ENCODE data around the gene UBE2S. TPM values are rescaled to one million over a fixed set of nuclear protein-coding genes. Genes with fewer than 3 reads are reported as not detected.

The UBE2S gene
- polyA plus RNA-seq, 1 donor from 2014 or later, result 119 TPM

DNA sequence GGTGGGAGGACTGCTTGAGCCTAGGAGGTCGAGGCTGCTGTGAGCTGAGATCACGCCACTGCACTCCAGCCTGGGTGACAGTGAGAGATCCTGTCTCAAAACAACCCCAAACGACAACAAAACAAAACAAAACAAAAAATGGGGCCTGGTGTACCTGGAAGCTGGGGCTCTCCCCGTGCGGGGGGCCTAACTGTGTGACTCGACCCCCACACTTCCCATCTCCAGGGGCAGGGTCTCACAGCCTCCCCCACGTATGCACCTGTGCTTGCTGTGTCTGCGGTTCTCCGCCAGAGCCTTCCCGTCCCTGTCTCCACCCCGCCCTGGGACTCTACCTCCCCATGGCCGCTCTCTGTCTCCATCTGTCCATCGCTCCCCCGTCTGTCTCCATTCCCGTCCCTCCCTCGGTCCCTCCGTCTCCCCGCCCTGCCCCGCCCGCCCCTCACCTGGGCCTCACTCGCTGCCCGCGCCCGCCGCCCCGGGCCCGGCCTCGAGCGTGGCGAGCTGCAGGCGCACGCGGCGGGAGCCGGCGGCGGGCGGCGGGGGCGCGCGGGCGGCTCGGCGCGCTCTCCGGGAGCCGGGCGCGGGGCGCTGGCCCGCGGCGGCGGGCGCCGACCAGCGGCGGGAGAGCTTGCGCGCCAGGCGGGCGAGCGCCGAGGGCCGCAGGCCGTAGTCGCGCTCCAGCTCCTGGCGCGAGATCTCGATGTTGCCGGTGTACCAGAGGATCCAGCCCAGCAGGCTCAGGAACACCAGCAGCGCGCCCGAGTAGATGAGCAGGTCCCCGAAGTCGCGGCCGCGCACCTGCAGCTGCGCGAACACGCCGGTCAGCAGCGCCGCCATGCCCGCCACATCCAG lies 24.1 kb downstream of the UBE2S start:
- H3K4me3 ChIP-seq (ENCODE audit: low read length), result peak overlapping the region; percentile 56
- no peaks in the 10 kb centered on the region for H3K9me2 ChIP-seq (ENCODE audit: insufficient read depth, low read length)
- H3K9me3 ChIP-seq (ENCODE audit: low read length), result no peaks in the 10 kb centered on the region
- no peaks in the 10 kb centered on the region for H3F3A ChIP-seq (ENCODE audit: insufficient read depth, low read length, poor library complexity, severe bottlenecking)
- no peaks in the 10 kb centered on the region for H3K36me3 ChIP-seq (ENCODE audit: insufficient read depth, low read length)
- peaks cover 22% of the 10 kb centered on the region for H3K79me2 ChIP-seq (replicated peaks; ENCODE audit: insufficient read depth, low read length)
- no peak overlapping the region for H2AFZ ChIP-seq (ENCODE audit: low read depth, low read length)
- TF ChIP-seq SMC3 (conservative IDR thresholded peaks at IDR 0.05; ENCODE audit: poor library complexity) (peak; percentile 31), EP300 (conservative IDR thresholded peaks at IDR 0.05; ENCODE audit: poor library complexity, severe bottlenecking) (no peak), RAD21 (conservative IDR thresholded peaks at IDR 0.05) (peak; percentile 38), POLR2AphosphoS5 (IDR thresholded peaks at IDR 0.05) (peak; percentile 34)
- TF ChIP-seq, protein P1, sequence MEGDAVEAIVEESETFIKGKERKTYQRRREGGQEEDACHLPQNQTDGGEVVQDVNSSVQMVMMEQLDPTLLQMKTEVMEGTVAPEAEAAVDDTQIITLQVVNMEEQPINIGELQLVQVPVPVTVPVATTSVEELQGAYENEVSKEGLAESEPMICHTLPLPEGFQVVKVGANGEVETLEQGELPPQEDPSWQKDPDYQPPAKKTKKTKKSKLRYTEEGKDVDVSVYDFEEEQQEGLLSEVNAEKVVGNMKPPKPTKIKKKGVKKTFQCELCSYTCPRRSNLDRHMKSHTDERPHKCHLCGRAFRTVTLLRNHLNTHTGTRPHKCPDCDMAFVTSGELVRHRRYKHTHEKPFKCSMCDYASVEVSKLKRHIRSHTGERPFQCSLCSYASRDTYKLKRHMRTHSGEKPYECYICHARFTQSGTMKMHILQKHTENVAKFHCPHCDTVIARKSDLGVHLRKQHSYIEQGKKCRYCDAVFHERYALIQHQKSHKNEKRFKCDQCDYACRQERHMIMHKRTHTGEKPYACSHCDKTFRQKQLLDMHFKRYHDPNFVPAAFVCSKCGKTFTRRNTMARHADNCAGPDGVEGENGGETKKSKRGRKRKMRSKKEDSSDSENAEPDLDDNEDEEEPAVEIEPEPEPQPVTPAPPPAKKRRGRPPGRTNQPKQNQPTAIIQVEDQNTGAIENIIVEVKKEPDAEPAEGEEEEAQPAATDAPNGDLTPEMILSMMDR (IDR thresholded peaks at IDR 0.05; ENCODE audit: poor library complexity, severe bottlenecking), result peak; percentile 31
- peak overlapping the region; percentile 48 for H3K9ac ChIP-seq (ENCODE audit: low read length)
- H4K20me1 ChIP-seq (ENCODE audit: insufficient read depth), result peaks cover 19% of the 10 kb centered on the region
- H3K27me3 ChIP-seq (ENCODE audit: insufficient read depth, low read depth, low read length), result peaks cover 3% of the 10 kb centered on the region
- peak overlapping the region; percentile 28 for H3K27ac ChIP-seq (ENCODE audit: low read length)
- peak overlapping the region; percentile 19 for H3K4me2 ChIP-seq (ENCODE audit: low read length)

DNA sequence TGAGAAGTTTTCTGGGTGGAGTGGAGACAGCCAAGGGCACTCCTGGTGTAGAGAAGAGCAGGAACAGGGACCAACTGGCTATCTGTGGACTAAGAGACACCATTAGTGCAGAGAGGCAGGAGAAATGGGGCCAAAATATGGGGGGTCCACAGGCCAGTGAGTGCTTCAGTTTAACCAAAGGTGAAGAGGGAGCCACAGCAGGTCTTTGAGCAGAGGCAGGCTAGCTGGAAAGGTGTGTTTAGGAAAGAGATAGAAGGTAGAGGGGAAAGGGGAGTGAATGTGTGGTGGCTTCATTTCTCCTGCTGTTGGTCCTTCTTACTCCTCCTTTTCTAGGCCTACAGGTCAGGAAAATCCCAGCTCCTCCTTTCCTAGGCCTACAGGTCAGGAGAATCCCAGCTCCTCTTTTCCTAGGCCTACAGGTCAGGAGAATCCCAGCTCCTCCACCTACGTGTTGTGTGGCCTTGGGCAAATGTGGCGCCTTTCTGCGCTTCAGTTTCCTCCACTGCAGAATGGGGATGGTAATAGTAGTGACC lies 25.0 kb downstream of the UBE2S start:
- H3K9ac ChIP-seq (ENCODE audit: low read length), result no peak overlapping the region

DNA sequence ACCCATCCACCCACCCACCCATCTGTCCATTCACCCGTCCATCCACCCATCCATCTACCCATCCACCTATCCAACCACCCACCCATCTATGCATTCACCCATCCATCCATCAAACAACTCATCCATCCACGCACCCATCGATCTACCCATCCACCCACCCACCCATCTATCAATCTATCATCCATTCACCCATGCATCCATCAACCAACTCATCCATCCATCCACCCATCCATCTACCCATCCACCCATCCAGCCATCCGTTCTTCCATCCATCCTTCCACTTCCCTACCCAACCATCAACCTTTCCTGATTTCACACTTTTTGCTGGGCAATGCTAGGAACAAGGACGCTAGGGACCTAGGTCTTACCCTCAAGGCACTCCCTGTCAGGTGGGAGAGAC lies 25.6 kb downstream of the UBE2S start:
- H3K27ac ChIP-seq (ENCODE audit: low read length), result no peak overlapping the region
- H3K4me3 ChIP-seq (ENCODE audit: low read length), result no peak overlapping the region
- peaks cover 11% of the 10 kb centered on the region for H3K79me2 ChIP-seq (replicated peaks; ENCODE audit: insufficient read depth, low read length)
- H4K20me1 ChIP-seq (ENCODE audit: insufficient read depth), result peaks cover 7% of the 10 kb centered on the region
- H3K9me3 ChIP-seq (ENCODE audit: low read length), result no peaks in the 10 kb centered on the region
- H3K4me2 ChIP-seq (ENCODE audit: low read length), result no peak overlapping the region
- H3K27me3 ChIP-seq (ENCODE audit: insufficient read depth, low read depth, low read length), result peaks cover 3% of the 10 kb centered on the region
- H3K9ac ChIP-seq (ENCODE audit: low read length), result no peak overlapping the region
- H3K9me2 ChIP-seq (ENCODE audit: insufficient read depth, low read length), result no peaks in the 10 kb centered on the region
- no peaks in the 10 kb centered on the region for H3F3A ChIP-seq (ENCODE audit: insufficient read depth, low read length, poor library complexity, severe bottlenecking)
- no peak overlapping the region for H2AFZ ChIP-seq (ENCODE audit: low read depth, low read length)
- no peaks in the 10 kb centered on the region for H3K36me3 ChIP-seq (ENCODE audit: insufficient read depth, low read length)
- no peak for TF ChIP-seq POLR2AphosphoS5 (IDR thresholded peaks at IDR 0.05)
- TF ChIP-seq, protein P1 (IDR thresholded peaks at IDR 0.05; ENCODE audit: poor library complexity, severe bottlenecking), result no peak
- no peak for TF ChIP-seq MXI1 (conservative IDR thresholded peaks at IDR 0.05; ENCODE audit: poor library complexity, severe bottlenecking)
- TF ChIP-seq, protein P2, sequence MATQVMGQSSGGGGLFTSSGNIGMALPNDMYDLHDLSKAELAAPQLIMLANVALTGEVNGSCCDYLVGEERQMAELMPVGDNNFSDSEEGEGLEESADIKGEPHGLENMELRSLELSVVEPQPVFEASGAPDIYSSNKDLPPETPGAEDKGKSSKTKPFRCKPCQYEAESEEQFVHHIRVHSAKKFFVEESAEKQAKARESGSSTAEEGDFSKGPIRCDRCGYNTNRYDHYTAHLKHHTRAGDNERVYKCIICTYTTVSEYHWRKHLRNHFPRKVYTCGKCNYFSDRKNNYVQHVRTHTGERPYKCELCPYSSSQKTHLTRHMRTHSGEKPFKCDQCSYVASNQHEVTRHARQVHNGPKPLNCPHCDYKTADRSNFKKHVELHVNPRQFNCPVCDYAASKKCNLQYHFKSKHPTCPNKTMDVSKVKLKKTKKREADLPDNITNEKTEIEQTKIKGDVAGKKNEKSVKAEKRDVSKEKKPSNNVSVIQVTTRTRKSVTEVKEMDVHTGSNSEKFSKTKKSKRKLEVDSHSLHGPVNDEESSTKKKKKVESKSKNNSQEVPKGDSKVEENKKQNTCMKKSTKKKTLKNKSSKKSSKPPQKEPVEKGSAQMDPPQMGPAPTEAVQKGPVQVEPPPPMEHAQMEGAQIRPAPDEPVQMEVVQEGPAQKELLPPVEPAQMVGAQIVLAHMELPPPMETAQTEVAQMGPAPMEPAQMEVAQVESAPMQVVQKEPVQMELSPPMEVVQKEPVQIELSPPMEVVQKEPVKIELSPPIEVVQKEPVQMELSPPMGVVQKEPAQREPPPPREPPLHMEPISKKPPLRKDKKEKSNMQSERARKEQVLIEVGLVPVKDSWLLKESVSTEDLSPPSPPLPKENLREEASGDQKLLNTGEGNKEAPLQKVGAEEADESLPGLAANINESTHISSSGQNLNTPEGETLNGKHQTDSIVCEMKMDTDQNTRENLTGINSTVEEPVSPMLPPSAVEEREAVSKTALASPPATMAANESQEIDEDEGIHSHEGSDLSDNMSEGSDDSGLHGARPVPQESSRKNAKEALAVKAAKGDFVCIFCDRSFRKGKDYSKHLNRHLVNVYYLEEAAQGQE (IDR thresholded peaks at IDR 0.05; ENCODE audit: borderline replicate concordance), result no peak
- TF ChIP-seq EP300 (conservative IDR thresholded peaks at IDR 0.05; ENCODE audit: poor library complexity, severe bottlenecking), result no peak

More for the DNA sequence above, 25.0 kb downstream of the UBE2S start:
- no peaks in the 10 kb centered on the region for H3K9me2 ChIP-seq (ENCODE audit: insufficient read depth, low read length)
- H3F3A ChIP-seq (ENCODE audit: insufficient read depth, low read length, poor library complexity, severe bottlenecking), result no peaks in the 10 kb centered on the region
- H4K20me1 ChIP-seq (ENCODE audit: insufficient read depth), result peaks cover 12% of the 10 kb centered on the region
- no peak overlapping the region for H3K4me2 ChIP-seq (ENCODE audit: low read length)
- no peaks in the 10 kb centered on the region for H3K9me3 ChIP-seq (ENCODE audit: low read length)
- H3K36me3 ChIP-seq (ENCODE audit: insufficient read depth, low read length), result no peaks in the 10 kb centered on the region
- no peak overlapping the region for H2AFZ ChIP-seq (ENCODE audit: low read depth, low read length)
- no peak overlapping the region for H3K4me3 ChIP-seq (ENCODE audit: low read length)
- peaks cover 17% of the 10 kb centered on the region for H3K79me2 ChIP-seq (replicated peaks; ENCODE audit: insufficient read depth, low read length)
- no peak for TF ChIP-seq RAD21 (conservative IDR thresholded peaks at IDR 0.05)
- TF ChIP-seq, protein P1 (IDR thresholded peaks at IDR 0.05; ENCODE audit: poor library complexity, severe bottlenecking), result no peak
- TF ChIP-seq MXI1 (conservative IDR thresholded peaks at IDR 0.05; ENCODE audit: poor library complexity, severe bottlenecking), result no peak
- TF ChIP-seq EP300 (conservative IDR thresholded peaks at IDR 0.05; ENCODE audit: poor library complexity, severe bottlenecking), result no peak
- no peak for TF ChIP-seq TAF1 (IDR thresholded peaks at IDR 0.05; ENCODE audit: low read depth)
- H3K27ac ChIP-seq (ENCODE audit: low read length), result no peak overlapping the region
- peaks cover 3% of the 10 kb centered on the region for H3K27me3 ChIP-seq (ENCODE audit: insufficient read depth, low read depth, low read length)
